HG03378 (cell line): ENCODE measurements around the gene RNF212B.

ENCODE experiments used
- ATAC-seq: cut with Tn5 transposase; IDR thresholded peaks from one replicate; pipeline ENCODE4 v1.9.1; 2021; ENCODE audit warnings: mild to moderate bottlenecking, moderate library complexity; ENCODE audit not compliant: unreplicated experiment

The RNF212B gene

GRCh38 chr14:23294734-23295561 lies 57.2 kb downstream of the RNF212B start:
- no peak for ATAC-seq

DNA sequence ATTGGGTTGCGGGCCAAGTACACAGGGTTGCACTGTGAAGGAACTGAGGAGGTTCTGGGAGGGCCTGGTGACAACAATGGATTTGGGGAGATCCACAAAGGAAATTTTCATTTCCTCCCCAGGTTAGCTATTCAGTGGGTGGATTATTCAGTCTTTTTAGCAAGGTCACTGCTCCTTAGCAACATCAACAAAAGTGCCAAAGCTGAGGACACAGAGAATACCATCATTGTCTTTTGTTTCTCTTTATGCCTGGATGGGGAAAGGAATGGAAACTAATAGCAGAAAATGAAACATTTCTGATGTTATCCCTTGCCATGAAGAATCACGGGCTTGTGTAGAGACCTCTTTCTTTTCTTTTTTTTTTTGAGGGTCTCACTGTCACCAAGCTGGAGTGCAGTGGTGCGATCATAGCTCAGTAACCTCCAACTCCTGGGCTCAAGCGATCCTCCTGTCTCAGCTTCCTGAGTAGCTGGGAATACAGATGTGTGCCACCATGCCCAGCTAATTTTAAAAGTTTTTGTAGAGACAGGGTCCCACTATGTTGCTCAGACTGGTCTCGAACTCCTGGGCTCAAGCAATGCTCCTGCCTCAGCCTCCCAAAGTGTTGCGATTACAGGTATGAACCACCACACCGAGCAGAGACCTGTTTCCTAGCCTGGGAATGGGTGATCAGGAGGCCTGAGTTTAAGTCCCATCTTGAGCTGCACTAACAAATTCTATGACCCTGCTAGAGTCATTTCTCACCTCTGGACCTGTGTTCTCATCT lies 58.5 kb downstream of the RNF212B start:
- ATAC-seq = no peak

GRCh38 chr14:23297096-23297495 lies 59.4 kb downstream of the RNF212B start:
- ATAC-seq = no peak

- ATAC-seq = no peak
Observed at GRCh38 chr14:23297611-23298277, 60.0 kb downstream of the RNF212B start.

GRCh38 chr14:23299211-23299957 lies 61.6 kb downstream of the RNF212B start:
- ATAC-seq = no peak

DNA sequence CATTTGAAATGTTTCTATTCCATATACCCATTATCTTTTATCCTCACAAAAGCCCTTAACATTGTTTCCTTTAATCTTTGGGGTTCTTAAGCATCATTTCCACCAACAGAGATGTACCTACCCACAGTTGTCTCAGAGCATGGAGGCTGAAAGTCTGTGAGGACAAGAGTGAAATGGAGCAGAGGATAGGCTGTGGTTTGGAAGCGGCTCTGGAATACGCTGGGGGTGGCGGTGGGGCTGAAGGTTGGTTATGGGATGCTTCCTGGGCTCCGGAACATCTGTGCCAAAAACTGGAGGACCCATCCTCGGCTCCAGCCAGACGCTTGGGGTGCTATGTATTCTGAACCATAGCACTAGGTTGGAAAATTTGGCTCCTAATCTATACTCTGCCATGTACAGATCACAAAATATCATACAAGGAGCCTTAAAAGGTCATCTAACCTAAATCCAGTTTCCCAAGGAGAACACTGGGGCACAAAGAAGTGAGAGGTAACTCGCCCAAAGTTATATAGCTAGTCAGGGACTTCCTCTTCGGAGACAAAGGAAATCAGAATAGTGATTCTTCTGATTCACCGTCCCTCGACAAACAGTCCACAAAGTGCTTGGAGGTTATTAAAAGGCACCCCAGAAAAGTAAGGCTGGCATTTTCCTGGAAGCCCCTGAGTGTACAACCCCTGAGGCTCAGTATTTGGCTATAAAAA lies 62.4 kb downstream of the RNF212B start:
- ATAC-seq = no peak

GRCh38 chr14:23300687-23301223 lies 63.0 kb downstream of the RNF212B start:
- ATAC-seq = no peak

DNA sequence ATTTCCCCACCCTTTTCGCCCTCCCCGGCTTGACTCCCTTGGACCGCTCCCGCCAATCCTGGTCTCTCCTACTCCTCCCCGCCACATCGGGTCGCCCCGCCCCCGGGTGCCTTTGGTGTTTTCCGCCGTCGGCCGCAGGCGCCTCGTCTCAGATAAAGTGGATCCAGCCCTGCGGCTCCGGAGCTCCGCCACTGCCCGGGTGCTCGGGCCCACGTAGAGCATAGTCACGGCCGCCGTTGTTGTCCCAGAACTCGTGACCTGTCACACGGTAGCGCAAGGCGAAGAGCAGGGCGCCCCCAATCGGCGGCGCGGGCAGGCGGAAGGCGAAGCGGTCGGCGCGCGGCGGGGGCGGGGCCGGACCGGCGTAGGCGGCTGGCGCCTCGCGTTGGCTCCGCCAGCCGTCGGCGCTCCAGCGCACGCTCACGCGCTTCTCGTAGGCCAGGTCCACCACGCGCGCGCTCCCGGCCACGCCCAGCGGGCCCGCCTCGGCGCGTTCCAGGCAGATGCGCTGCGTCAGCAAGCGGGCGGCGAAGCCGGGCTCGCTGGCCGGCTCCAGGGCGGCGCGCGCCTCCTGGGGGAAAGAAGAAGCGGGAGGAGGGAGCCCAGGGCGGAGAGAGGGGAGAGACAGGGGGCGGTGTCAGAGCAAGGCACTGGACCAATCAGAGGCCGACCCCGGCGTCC lies 63.7 kb downstream of the RNF212B start:
- peak; percentile 65 for ATAC-seq

DNA sequence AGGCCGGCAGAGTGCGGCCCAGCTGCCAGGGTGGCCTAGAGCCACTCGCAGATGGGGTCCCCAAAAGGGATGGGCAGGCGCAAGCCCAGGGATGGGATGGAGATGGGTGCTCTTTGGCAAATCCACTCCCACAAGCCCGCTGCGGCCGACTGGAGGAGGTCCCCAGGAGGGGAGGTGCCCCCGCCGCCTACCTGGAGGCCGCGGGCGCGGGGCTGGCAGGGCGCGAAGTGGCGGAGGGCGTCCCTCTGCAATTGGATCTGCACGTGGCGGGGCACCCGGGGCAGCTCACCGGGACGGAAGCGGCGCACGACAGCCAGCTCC lies 64.2 kb downstream of the RNF212B start:
- no peak for ATAC-seq

- ATAC-seq = peak; percentile 33
Observed at GRCh38 chr14:23302290-23303225, 64.8 kb downstream of the RNF212B start, which contains the start of gene PPP1R3E. PPP1R3E (minus strand) TSS chr14:23302859; CDS start chr14:23302576, 283 bp downstream.

- ATAC-seq = no peak
Observed at GRCh38 chr14:23306412-23307145, 68.8 kb downstream of the RNF212B start, which contains the start of gene BCL2L2. BCL2L2 (plus strand) TSS chr14:23306833; CDS start chr14:23307768, 935 bp downstream.

DNA sequence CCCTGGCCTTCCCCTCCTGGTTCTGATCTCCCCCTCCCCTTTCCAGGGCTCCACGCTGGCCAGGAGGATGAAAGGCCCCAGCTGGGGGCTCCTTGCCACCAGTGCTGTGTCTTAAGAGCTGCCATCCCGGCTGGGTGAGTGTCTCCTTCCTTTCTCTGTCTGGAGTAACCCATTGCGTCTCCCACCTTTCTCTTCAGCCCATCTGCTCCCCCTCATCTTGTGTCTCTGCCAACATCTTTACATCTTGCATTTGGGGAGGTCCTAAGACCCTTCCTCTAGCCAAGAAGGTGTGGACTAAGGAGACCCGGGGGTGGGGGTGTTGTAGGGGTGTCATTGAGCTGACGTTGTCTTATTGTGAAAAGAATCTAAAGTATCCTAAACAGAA lies 69.4 kb downstream of the RNF212B start:
- no peak for ATAC-seq

- no peak for ATAC-seq
Observed at GRCh38 chr14:23307687-23308644, 70.2 kb downstream of the RNF212B start.

DNA sequence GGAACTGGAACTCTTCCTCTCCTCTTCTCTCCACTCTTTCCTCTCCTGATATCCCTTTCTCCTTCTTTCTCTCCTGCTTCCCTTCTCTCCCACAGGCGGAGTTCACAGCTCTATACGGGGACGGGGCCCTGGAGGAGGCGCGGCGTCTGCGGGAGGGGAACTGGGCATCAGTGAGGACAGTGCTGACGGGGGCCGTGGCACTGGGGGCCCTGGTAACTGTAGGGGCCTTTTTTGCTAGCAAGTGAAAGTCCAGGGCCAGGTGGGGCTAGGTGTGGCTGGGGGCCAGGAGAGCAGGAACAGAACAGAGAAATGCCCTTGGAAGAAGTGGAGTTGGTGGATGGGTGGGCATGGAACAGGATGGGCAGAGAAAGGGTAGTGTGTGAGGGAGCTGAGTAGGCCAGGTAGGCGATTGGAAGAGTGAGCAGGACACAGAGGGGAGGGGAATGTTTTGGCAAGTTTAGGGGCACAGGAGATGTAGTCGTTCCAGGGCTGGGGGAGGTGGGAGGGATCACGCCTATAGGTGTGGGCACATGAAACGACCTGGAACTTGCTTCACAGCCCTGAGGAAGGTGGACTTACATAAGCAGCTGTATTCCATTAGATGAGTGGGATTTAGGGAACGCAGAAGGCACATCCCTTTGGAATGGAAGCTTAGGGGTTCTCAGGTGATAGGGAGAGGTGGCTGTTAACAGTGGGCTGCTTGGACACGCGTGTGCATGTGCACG lies 71.1 kb downstream of the RNF212B start:
- no peak for ATAC-seq

DNA sequence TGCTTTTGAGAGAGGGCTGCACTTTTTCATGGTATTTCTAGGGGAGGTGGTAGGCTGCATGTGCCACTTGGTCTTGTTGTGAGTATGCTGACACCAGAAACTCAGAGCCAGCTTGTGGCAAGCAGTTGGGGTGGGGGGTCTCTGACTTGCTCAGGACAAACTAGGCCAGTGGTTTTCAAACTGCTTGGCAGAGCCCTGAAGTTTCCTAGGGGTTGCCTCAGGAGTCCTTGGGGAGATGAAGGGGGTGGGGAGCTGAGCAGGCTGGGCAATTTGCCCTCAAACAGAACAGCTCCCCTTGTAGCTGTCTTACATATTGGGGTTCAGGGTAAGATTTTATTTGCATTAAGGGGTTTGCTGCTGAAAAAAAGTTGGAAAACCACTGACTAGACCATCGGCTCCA lies 72.8 kb downstream of the RNF212B start:
- ATAC-seq = no peak

- ATAC-seq = no peak
Observed at GRCh38 chr14:23316300-23316699, 78.6 kb downstream of the RNF212B start.
